Measurements from ENCODE around the gene KIAA0232.

- no peak for TF ChIP-seq FOXM1 (IDR thresholded peaks at IDR 0.05; ENCODE audit: borderline replicate concordance, low read depth)
- TF ChIP-seq USF1 (IDR thresholded peaks at IDR 0.05), result no peak
- TF ChIP-seq NFIC (IDR thresholded peaks at IDR 0.05), result no peak
- TF ChIP-seq REST (IDR thresholded peaks at IDR 0.05; ENCODE audit: low read depth), result no peak
- TF ChIP-seq EP300 (IDR thresholded peaks at IDR 0.05; ENCODE audit: borderline replicate concordance), result no peak
- TF ChIP-seq CEBPB (IDR thresholded peaks at IDR 0.05), result no peak
- no peak for TF ChIP-seq EGR1 (IDR thresholded peaks at IDR 0.05)
- TF ChIP-seq RAD21 (IDR thresholded peaks at IDR 0.05; ENCODE audit: low read depth), result no peak
These were observed 63.0 kb downstream of the KIAA0232 start for GRCh38 chr4:6845574-6845973.
